AG09319 (cell line): ENCODE measurements around the gene ISG15.

Source experiments
- DNase-seq: peaks from one replicate; pipeline ENCODE4 v3.0.0-alpha.2; 2010; ENCODE audit warnings: low read depth; ENCODE audit errors: extremely low read depth
- TF ChIP-seq, protein P1 (sequence below): IDR thresholded peaks from 2 replicates; pipeline ENCODE4 v1.5.1; 2011; ENCODE audit warnings: low read depth, mild to moderate bottlenecking, inconsistent platforms, low read length, moderate library complexity

The ISG15 gene

DNA sequence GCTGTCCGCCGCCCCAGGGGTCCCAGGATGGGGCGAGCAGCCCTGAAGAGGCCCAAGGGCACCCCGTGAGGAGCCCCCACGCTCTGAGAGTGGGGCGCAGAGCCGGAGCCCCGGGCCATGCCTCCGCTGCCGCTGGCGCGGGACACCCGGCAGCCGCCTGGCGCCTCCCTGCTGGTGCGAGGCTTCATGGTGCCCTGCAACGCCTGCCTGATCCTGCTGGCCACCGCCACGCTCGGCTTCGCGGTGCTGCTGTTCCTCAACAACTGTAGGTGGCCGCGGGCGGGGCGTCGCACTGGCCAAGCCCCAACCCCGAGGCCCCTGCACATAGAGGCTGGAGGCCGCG is 21.1 kb downstream of the ISG15 start:
- TF ChIP-seq, protein P1, sequence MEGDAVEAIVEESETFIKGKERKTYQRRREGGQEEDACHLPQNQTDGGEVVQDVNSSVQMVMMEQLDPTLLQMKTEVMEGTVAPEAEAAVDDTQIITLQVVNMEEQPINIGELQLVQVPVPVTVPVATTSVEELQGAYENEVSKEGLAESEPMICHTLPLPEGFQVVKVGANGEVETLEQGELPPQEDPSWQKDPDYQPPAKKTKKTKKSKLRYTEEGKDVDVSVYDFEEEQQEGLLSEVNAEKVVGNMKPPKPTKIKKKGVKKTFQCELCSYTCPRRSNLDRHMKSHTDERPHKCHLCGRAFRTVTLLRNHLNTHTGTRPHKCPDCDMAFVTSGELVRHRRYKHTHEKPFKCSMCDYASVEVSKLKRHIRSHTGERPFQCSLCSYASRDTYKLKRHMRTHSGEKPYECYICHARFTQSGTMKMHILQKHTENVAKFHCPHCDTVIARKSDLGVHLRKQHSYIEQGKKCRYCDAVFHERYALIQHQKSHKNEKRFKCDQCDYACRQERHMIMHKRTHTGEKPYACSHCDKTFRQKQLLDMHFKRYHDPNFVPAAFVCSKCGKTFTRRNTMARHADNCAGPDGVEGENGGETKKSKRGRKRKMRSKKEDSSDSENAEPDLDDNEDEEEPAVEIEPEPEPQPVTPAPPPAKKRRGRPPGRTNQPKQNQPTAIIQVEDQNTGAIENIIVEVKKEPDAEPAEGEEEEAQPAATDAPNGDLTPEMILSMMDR = no peak
- no peak for DNase-seq

DNA sequence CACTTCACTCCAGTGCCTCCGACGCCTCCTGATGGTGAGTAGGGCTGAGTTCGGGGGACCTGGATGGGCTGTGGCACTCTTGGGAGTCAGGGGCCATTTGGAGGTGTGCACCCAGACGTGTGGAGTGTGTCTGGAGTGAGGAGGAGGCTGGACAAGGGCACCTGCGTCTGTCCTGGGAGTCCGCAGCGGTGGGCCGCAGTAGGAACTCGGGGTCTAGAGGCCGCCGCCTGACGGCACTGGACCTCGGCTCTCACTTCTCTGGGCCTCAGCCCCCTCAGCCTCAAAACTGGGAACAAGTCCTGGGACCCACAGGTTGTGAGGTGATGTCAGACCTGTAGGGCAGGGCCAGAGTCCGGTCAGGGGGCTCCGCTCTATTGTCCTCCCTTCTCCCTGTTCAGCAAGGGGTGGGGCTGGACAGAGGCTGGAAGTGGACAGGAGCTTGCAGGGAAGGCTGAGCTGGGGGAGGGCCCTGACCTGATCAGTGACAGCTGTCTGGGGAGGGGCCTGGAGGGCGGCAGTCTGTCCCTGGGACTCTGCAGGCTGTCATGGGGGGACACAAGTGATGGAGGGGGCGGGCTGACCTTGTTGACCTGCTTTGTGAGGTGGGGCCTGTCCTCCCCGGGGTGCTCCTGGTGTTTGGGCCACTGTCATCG is 22.1 kb downstream of the ISG15 start:
- TF ChIP-seq, protein P1 = no peak
- no peak for DNase-seq

DNA sequence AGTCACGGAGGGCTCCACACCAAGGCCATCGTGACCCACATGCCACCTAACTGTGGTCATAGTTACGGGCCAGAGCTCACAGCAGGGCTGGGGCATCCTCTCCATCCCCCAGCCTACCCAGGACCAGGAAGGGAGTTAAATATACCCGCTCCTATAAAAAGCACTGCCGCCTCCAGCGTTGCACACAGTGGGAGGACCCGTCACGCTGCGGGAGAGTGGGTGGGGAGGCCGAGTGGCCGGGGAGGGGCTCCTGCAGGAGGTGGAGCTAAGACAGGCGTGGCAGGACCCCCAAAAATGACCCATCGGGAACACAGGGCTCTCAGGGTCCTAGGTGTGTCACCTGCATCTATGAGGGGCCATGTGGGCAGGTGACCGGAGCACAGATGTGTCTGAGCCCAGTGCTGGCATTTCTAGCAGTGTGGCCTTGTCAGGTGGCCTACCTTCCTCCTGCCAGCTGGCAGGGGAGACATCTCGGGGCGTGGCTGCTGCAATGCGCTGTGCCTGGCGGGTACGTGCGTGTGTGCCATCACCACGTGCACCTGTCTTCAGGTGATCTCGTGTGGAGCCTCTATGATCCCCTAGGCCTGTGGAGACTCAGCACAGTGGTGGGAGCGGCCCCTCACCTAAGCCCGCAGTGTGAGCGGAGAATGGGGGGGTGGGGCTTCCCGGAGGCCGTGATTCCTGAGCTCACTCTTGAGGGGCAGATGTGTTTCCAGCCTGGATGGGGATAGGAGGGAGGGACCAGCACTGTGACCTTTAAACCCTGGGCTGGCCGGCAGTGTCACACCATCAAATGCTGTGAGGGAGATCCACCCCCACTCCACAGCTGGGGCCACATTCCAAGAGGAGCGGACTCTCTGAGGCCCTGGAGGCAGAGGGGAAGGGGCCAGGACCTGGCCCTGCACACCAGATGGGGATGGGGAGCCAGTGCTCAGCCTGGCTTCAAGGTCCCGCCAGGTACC is 24.4 kb downstream of the ISG15 start:
- TF ChIP-seq, protein P1 = no peak
- DNase-seq = no peak

DNA sequence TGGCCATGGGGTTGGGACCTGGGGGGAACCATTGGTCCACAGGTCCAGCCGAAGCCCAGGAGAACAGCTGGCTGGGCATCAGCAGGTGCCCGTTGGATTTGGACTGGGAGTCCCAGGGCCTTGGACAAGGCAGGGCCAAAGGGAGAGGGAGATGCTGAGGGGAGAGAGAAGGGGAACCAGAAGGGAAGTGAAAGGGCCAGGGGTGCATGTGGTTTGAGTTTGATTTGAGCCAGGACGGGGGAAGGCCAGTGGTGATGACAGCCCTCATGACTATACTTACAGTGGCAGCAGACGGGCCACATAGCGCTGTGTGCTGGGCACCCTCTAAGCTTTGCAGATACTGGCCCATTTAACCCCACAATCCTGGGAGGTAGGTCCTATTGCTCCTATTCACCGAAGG is 25.4 kb downstream of the ISG15 start:
- TF ChIP-seq, protein P1 = no peak
- DNase-seq = no peak

DNA sequence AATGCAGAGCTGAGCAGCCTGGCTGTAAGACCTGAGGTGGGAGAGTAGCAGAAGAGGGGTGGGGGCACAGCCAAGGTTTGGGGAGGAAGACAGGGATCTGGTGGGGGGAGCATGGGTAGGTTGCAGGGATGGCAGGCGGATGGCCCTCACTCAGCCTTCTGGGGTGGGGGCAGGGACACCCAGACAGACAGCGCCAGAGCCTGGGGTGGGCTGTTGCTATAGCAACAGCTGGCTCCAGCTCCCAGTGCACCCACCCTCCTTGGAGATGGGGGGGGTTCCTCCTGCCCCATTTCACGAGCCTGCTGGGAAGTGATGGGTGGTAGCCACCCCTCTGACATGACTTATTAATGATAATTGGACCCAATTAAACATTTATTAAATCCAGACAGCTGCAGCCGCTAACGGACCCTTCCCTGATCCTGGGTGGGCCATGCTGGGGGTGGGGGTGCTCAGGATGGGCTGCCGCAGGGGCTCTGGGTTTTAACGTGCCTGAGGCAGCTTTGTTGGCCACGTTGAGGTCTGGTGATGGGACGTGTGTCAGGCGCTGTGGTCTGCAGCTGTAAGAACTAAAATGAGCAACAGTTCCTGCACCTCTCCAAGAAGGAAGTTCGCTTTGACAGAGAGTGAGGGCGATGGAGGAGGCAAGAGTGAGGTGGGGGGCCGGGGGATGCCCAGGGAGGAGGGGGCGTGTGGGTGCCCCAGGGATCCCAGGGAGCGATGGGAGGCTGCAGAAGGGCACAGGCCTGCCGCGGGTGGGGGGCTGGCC is 26.0 kb downstream of the ISG15 start:
- DNase-seq = no peak
- TF ChIP-seq, protein P1 = no peak

DNA sequence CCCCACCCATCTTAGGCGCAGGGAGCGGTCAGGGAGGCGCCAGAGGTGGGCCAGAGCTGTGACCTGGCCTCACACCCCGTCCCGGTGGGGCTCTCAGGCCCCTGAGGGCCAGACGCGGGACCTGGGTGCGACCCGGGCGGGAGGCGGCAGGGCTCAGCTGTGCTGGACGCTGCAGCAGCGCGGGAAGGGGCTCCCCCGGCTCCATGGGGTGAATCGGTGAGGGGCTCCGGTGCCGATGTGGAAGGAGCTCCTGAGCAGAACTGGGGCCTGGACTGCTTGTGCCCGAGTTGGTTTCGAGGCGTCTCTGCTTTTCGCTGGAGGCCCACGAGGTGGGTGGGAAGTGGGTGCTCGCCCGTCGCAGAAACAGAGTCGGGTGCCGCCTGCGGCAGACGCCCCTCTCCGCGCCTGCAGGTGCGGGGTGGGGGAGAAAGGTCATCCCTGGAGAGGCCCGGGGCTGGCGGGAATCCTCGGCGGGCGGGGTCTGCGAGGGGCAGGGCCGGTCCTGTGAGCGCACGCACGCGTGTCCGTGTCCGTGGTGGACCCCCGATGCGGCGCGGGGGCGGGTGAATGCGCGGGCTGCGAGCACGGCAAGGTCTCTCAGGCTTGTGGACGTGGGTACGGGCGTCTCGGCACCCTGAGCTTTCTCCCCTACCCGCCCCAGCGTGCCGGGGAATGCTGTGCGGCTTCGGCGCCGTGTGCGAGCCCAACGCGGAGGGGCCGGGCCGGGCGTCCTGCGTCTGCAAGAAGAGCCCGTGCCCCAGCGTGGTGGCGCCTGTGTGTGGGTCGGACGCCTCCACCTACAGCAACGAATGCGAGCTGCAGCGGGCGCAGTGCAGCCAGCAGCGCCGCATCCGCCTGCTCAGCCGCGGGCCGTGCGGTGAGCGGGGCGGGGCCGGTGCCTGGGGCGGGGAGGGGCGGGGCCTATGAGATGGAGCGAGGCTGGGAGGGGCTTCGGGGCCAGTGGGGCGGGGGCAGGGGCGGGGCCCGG is 27.0 kb downstream of the ISG15 start:
- TF ChIP-seq, protein P1 = peak; percentile 4
- DNase-seq = peak; percentile 49
